ENCODE measurements around the gene BBX. TPM values are rescaled to one million over a fixed set of nuclear protein-coding genes. Genes with fewer than 3 reads are reported as not detected.
A peak's percentile ranks its signal among the peaks of the same experiment; 100 is the strongest.

BBX gene
- total RNA-seq (2012; rRNA removed): 46.4 and 55.9 TPM in 2 replicates

- no peaks in the 10 kb centered on the region for H3K27me3 ChIP-seq (ENCODE audit: control insufficient read depth, insufficient read depth, low read length)
- H3K4me3 ChIP-seq (ENCODE audit: low read length): peak within 1 kb of the TSS; percentile 99
- peak within 1 kb of the TSS; percentile 97 for H3K4me2 ChIP-seq (ENCODE audit: low read length)
- H3K9me3 ChIP-seq (replicated peaks; ENCODE audit: low read length): no peaks in the 10 kb centered on the region
- no peaks in the 10 kb centered on the region for H3K36me3 ChIP-seq (ENCODE audit: insufficient read depth, low read length)
- H3K9ac ChIP-seq (ENCODE audit: low read depth, low read length): peak within 1 kb of the TSS; percentile 83
- peaks cover 12% of the 10 kb centered on the region for H3K4me1 ChIP-seq (ENCODE audit: control insufficient read depth, insufficient read depth, low read length)
Observed at GRCh38 chr3:107522510-107523288, at the start of gene BBX. BBX (plus strand) TSS chr3:107522962; CDS start chr3:107710461, 187,499 bp downstream.

- Histone ChIP-seq H3K4me3 (ENCODE audit: low read length) (no peak overlapping the region), H3K9ac (ENCODE audit: low read depth, low read length) (no peak overlapping the region), H3K4me2 (ENCODE audit: low read length) (no peak overlapping the region), H3K27me3 (ENCODE audit: control insufficient read depth, insufficient read depth, low read length) (no peaks in the 10 kb centered on the region), H3K9me3 (replicated peaks; ENCODE audit: low read length) (no peaks in the 10 kb centered on the region), H3K4me1 (ENCODE audit: control insufficient read depth, insufficient read depth, low read length) (no peaks in the 10 kb centered on the region), H3K36me3 (ENCODE audit: insufficient read depth, low read length) (no peaks in the 10 kb centered on the region)
Observed at GRCh38 chr3:107476462-107476861, 46.3 kb upstream of the BBX start.

- no peaks in the 10 kb centered on the region for H3K9me3 ChIP-seq (replicated peaks; ENCODE audit: low read length)
- H3K36me3 ChIP-seq (ENCODE audit: insufficient read depth, low read length): no peaks in the 10 kb centered on the region
- H3K9ac ChIP-seq (ENCODE audit: low read depth, low read length): no peak overlapping the region
- H3K4me3 ChIP-seq (ENCODE audit: low read length): no peak overlapping the region
- no peak overlapping the region for H3K4me2 ChIP-seq (ENCODE audit: low read length)
- no peaks in the 10 kb centered on the region for H3K4me1 ChIP-seq (ENCODE audit: control insufficient read depth, insufficient read depth, low read length)
- no peaks in the 10 kb centered on the region for H3K27me3 ChIP-seq (ENCODE audit: control insufficient read depth, insufficient read depth, low read length)
Observed at GRCh38 chr3:107487490-107487889, 35.3 kb upstream of the BBX start.

- H3K9me3 ChIP-seq (replicated peaks; ENCODE audit: low read length): no peaks in the 10 kb centered on the region
- H3K4me3 ChIP-seq (ENCODE audit: low read length): no peak overlapping the region
- H3K36me3 ChIP-seq (ENCODE audit: insufficient read depth, low read length): no peaks in the 10 kb centered on the region
- H3K4me1 ChIP-seq (ENCODE audit: control insufficient read depth, insufficient read depth, low read length): no peaks in the 10 kb centered on the region
- no peak overlapping the region for H3K4me2 ChIP-seq (ENCODE audit: low read length)
- no peaks in the 10 kb centered on the region for H3K27me3 ChIP-seq (ENCODE audit: control insufficient read depth, insufficient read depth, low read length)
- H3K9ac ChIP-seq (ENCODE audit: low read depth, low read length): no peak overlapping the region
Observed at GRCh38 chr3:107488942-107489341, 33.8 kb upstream of the BBX start.

GRCh38 chr3:107493134-107493533, 29.6 kb upstream of the BBX start:
- H3K36me3 ChIP-seq (ENCODE audit: insufficient read depth, low read length): no peaks in the 10 kb centered on the region
- no peak overlapping the region for H3K4me3 ChIP-seq (ENCODE audit: low read length)
- H3K4me1 ChIP-seq (ENCODE audit: control insufficient read depth, insufficient read depth, low read length): no peaks in the 10 kb centered on the region
- no peaks in the 10 kb centered on the region for H3K27me3 ChIP-seq (ENCODE audit: control insufficient read depth, insufficient read depth, low read length)
- H3K9me3 ChIP-seq (replicated peaks; ENCODE audit: low read length): no peaks in the 10 kb centered on the region
- no peak overlapping the region for H3K4me2 ChIP-seq (ENCODE audit: low read length)
- H3K9ac ChIP-seq (ENCODE audit: low read depth, low read length): no peak overlapping the region

GRCh38 chr3:107496855-107497254, 25.9 kb upstream of the BBX start:
- H3K27me3 ChIP-seq (ENCODE audit: control insufficient read depth, insufficient read depth, low read length): no peaks in the 10 kb centered on the region
- H3K36me3 ChIP-seq (ENCODE audit: insufficient read depth, low read length): no peaks in the 10 kb centered on the region
- H3K9ac ChIP-seq (ENCODE audit: low read depth, low read length): no peak overlapping the region
- no peaks in the 10 kb centered on the region for H3K9me3 ChIP-seq (replicated peaks; ENCODE audit: low read length)
- H3K4me2 ChIP-seq (ENCODE audit: low read length): no peak overlapping the region
- no peaks in the 10 kb centered on the region for H3K4me1 ChIP-seq (ENCODE audit: control insufficient read depth, insufficient read depth, low read length)
- no peak overlapping the region for H3K4me3 ChIP-seq (ENCODE audit: low read length)

GRCh38 chr3:107498646-107499045, 24.1 kb upstream of the BBX start:
- Histone ChIP-seq H3K27me3 (ENCODE audit: control insufficient read depth, insufficient read depth, low read length) (no peaks in the 10 kb centered on the region), H3K9ac (ENCODE audit: low read depth, low read length) (no peak overlapping the region), H3K9me3 (replicated peaks; ENCODE audit: low read length) (no peaks in the 10 kb centered on the region), H3K36me3 (ENCODE audit: insufficient read depth, low read length) (no peaks in the 10 kb centered on the region), H3K4me1 (ENCODE audit: control insufficient read depth, insufficient read depth, low read length) (no peaks in the 10 kb centered on the region), H3K4me3 (ENCODE audit: low read length) (no peak overlapping the region), H3K4me2 (ENCODE audit: low read length) (no peak overlapping the region)

- Histone ChIP-seq H3K36me3 (ENCODE audit: insufficient read depth, low read length) (no peaks in the 10 kb centered on the region), H3K4me2 (ENCODE audit: low read length) (no peak overlapping the region), H3K4me3 (ENCODE audit: low read length) (no peak overlapping the region), H3K9me3 (replicated peaks; ENCODE audit: low read length) (no peaks in the 10 kb centered on the region), H3K9ac (ENCODE audit: low read depth, low read length) (no peak overlapping the region), H3K27me3 (ENCODE audit: control insufficient read depth, insufficient read depth, low read length) (peaks cover 7% of the 10 kb centered on the region), H3K4me1 (ENCODE audit: control insufficient read depth, insufficient read depth, low read length) (no peaks in the 10 kb centered on the region)
Observed at GRCh38 chr3:107506458-107506857, 16.3 kb upstream of the BBX start.

- Histone ChIP-seq H3K36me3 (ENCODE audit: insufficient read depth, low read length) (no peaks in the 10 kb centered on the region), H3K4me1 (ENCODE audit: control insufficient read depth, insufficient read depth, low read length) (no peaks in the 10 kb centered on the region), H3K4me2 (ENCODE audit: low read length) (no peak overlapping the region), H3K27me3 (ENCODE audit: control insufficient read depth, insufficient read depth, low read length) (peaks cover 15% of the 10 kb centered on the region), H3K4me3 (ENCODE audit: low read length) (no peak overlapping the region), H3K9ac (ENCODE audit: low read depth, low read length) (no peak overlapping the region), H3K9me3 (replicated peaks; ENCODE audit: low read length) (no peaks in the 10 kb centered on the region)
Observed at GRCh38 chr3:107508331-107508730, 14.4 kb upstream of the BBX start.

- Histone ChIP-seq H3K4me2 (ENCODE audit: low read length) (no peak overlapping the region), H3K36me3 (ENCODE audit: insufficient read depth, low read length) (no peaks in the 10 kb centered on the region), H3K9me3 (replicated peaks; ENCODE audit: low read length) (no peaks in the 10 kb centered on the region), H3K4me1 (ENCODE audit: control insufficient read depth, insufficient read depth, low read length) (no peaks in the 10 kb centered on the region), H3K27me3 (ENCODE audit: control insufficient read depth, insufficient read depth, low read length) (peaks cover 15% of the 10 kb centered on the region), H3K4me3 (ENCODE audit: low read length) (no peak overlapping the region), H3K9ac (ENCODE audit: low read depth, low read length) (no peak overlapping the region)
Observed at GRCh38 chr3:107512108-107512507, 10.7 kb upstream of the BBX start.

GRCh38 chr3:107514453-107514852, 8.3 kb upstream of the BBX start:
- Histone ChIP-seq H3K27me3 (ENCODE audit: control insufficient read depth, insufficient read depth, low read length) (peaks cover 10% of the 10 kb centered on the region), H3K9ac (ENCODE audit: low read depth, low read length) (no peak overlapping the region), H3K9me3 (replicated peaks; ENCODE audit: low read length) (no peaks in the 10 kb centered on the region), H3K4me1 (ENCODE audit: control insufficient read depth, insufficient read depth, low read length) (no peaks in the 10 kb centered on the region), H3K4me3 (ENCODE audit: low read length) (no peak overlapping the region), H3K4me2 (ENCODE audit: low read length) (no peak overlapping the region), H3K36me3 (ENCODE audit: insufficient read depth, low read length) (no peaks in the 10 kb centered on the region)

- Histone ChIP-seq H3K36me3 (ENCODE audit: insufficient read depth, low read length) (no peaks in the 10 kb centered on the region), H3K4me3 (ENCODE audit: low read length) (no peak overlapping the region), H3K9ac (ENCODE audit: low read depth, low read length) (no peak overlapping the region), H3K9me3 (replicated peaks; ENCODE audit: low read length) (no peaks in the 10 kb centered on the region), H3K4me2 (ENCODE audit: low read length) (no peak overlapping the region), H3K4me1 (ENCODE audit: control insufficient read depth, insufficient read depth, low read length) (no peaks in the 10 kb centered on the region), H3K27me3 (ENCODE audit: control insufficient read depth, insufficient read depth, low read length) (peaks cover 8% of the 10 kb centered on the region)
Observed at GRCh38 chr3:107516475-107516874, 6.3 kb upstream of the BBX start.

All from skeletal muscle satellite cell (primary cell).